ENCODE measurements around the gene NUTM2E. TPM values are rescaled to one million over a fixed set of nuclear protein-coding genes. Genes with fewer than 3 reads are reported as not detected.
A peak's percentile ranks its signal among the peaks of the same experiment; 100 is the strongest.
"Not testable (repeated sequence)": the region's sequence is repeated elsewhere in the genome, so short reads cannot be mapped to it uniquely, and the experiment has no call there.

Gene NUTM2E
- total RNA-seq = not detected
- polyA plus RNA-seq (ENCODE audit: insufficient read length in 6 of 6) = 1 to 10 TPM in 1 of 6 donors, under 1 TPM in 4, not detected in 1; 0.25 to 1.7 (median 0.48) TPM
- long read RNA-seq, donor 1 = 0 reads
- long read RNA-seq, donor 2 = 0 reads
- long read RNA-seq, donor 3 = 0 reads
- long read RNA-seq, donor 4 = 0 reads
- long read RNA-seq, donor 5 = 0 reads
- long read RNA-seq, donor 6 = 0 reads
- long read RNA-seq, donor 7 = 0 reads
- long read RNA-seq, donor 8 = 0 reads
- long read RNA-seq, donor 9 = 0 reads
- long read RNA-seq, donor 10 = 0 reads
- long read RNA-seq, donor 11 = 0 reads
- long read RNA-seq, donor 12 = 0 reads

GRCh38 chr10:79826496-79827215 is at the start of gene NUTM2E:
TSS of gene NUTM2E (plus strand) at chr10:79826739. CDS start at chr10:79841741, 15,002 bp downstream.
- intact Hi-C loops (cut with DNase I); H3K9me3 ChIP-seq; H3K36me3 ChIP-seq; H3K4me1 ChIP-seq; H3K27me3 ChIP-seq: not testable (repeated sequence)
- DNase-seq (peak; percentile 81 to 90 (median 88)), ATAC-seq (peak; percentile 96)
- H3K27ac ChIP-seq = peak within 1 kb of the TSS; percentile 89 to 91
- peak within 1 kb of the TSS; percentile 47 to 52 for H3K4me3 ChIP-seq

- H3K4me1 ChIP-seq; ATAC-seq; DNase-seq; H3K4me3 ChIP-seq; H3K27ac ChIP-seq; H3K9me3 ChIP-seq; H3K27me3 ChIP-seq; H3K36me3 ChIP-seq; intact Hi-C loops (cut with DNase I): not testable (repeated sequence)
These were observed 48.5 kb upstream of the NUTM2E start for GRCh38 chr10:79777997-79778396.

GRCh38 chr10:79779310-79779938 is 47.1 kb upstream of the NUTM2E start:
- intact Hi-C loops (cut with DNase I) = not testable (repeated sequence)

DNA sequence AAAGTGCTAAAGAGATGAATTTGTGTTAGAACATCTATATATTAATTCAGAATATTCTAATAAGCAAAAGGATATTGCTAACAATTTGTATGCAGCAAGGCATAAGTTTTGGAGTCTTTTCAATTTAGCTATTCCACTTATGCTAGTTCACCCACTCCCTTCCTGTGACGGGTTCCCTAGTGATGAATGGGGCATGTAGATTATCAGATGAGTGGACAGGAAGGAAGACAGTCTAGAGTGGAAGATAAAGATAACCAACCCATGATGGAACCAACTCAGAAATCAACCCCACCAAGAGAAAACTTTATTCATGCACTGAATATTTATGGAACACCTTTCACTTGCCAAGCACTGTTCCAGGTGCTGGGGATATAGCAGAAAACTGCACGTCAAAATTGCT is 46.5 kb upstream of the NUTM2E start:
- H3K4me3 ChIP-seq; H3K36me3 ChIP-seq; H3K27ac ChIP-seq; H3K9me3 ChIP-seq; DNase-seq; ATAC-seq; H3K4me1 ChIP-seq; intact Hi-C loops (cut with DNase I); H3K27me3 ChIP-seq: not testable (repeated sequence)

More at GRCh38 chr10:79779310-79779938, 47.1 kb upstream of the NUTM2E start:
- not testable (repeated sequence) for H3K4me3 ChIP-seq, H3K27ac ChIP-seq, H3K4me1 ChIP-seq, H3K27me3 ChIP-seq, H3K9me3 ChIP-seq, H3K36me3 ChIP-seq
- DNase-seq (peak; percentile 42 to 90 (median 82)), ATAC-seq (peak; percentile 99)
- peak; percentile 73 to 75 for TF ChIP-seq CTCF (IDR thresholded peaks at IDR 0.05)

- ATAC-seq; H3K4me1 ChIP-seq; H3K9me3 ChIP-seq; H3K36me3 ChIP-seq; intact Hi-C loops (cut with DNase I); H3K27me3 ChIP-seq; H3K4me3 ChIP-seq; H3K27ac ChIP-seq; DNase-seq: not testable (repeated sequence)
These were observed 45.0 kb upstream of the NUTM2E start for GRCh38 chr10:79781584-79781983.

GRCh38 chr10:79787455-79787952 is 39.0 kb upstream of the NUTM2E start:
- H3K4me3 ChIP-seq; DNase-seq; H3K4me1 ChIP-seq; intact Hi-C loops (cut with DNase I); H3K27me3 ChIP-seq; H3K27ac ChIP-seq; H3K9me3 ChIP-seq; H3K36me3 ChIP-seq: not testable (repeated sequence)
- peak; percentile 21 for ATAC-seq

GRCh38 chr10:79789351-79789750 is 37.2 kb upstream of the NUTM2E start:
- H3K36me3 ChIP-seq; H3K27me3 ChIP-seq; H3K4me3 ChIP-seq; H3K4me1 ChIP-seq; H3K27ac ChIP-seq; DNase-seq; H3K9me3 ChIP-seq; intact Hi-C loops (cut with DNase I): not testable (repeated sequence)
- ATAC-seq = peak; percentile 12

DNA sequence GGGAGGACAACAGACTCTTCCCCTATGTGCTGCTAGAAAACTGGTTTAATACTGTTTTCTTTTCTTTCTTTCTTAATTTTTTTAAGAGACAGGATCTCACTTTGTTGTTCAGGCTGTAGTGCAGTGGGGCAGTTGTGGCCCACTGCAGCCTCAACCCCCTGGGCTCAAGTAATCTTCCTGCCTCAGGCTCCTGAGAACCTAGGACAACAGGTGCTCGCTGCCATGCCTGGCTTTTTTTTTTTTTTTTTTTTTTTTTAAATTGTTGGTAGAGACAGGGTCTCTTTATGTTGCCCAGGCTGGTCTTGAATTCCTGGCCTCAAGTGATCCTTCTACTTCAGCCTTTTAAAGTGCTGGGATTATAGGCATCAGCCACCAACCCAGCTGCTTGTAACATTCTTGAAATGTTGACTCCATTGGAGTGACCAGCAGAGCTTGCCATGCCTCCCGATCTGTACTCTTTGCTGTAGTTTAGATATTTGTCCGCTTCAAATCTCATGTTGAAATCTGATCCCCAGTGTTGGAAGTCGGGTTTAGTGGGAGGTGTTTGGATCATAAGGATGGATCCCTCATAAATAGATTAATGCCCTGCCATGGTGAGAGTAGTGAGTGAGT is 34.5 kb upstream of the NUTM2E start:
- intact Hi-C loops (cut with DNase I); H3K9me3 ChIP-seq; H3K27me3 ChIP-seq; H3K27ac ChIP-seq; H3K4me1 ChIP-seq; H3K36me3 ChIP-seq; H3K4me3 ChIP-seq; DNase-seq; ATAC-seq: not testable (repeated sequence)

GRCh38 chr10:79799337-79799736 is 27.2 kb upstream of the NUTM2E start:
- H3K36me3 ChIP-seq; intact Hi-C loops (cut with DNase I); H3K4me3 ChIP-seq; H3K4me1 ChIP-seq; H3K27me3 ChIP-seq; H3K9me3 ChIP-seq; H3K27ac ChIP-seq; DNase-seq: not testable (repeated sequence)
- peak; percentile 19 for ATAC-seq

DNA sequence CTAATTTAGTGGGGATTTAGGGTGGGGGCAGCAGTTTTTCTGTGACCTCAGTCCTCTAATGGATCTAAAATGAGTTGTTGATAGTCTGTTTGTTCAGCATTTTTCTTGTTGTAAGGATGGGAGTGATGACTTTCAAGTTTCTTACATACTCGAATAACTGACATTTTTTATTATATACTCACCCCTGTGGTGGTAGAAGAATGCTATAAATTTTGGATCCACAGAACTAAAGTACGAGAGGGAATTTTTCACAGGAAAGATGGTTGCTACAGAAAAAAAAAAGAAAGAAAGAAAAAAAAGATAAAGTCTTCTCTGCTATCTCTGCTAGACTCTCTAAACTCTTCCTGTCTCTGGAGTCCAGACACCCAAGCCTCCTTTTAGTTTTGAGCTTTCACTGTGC is 20.7 kb upstream of the NUTM2E start:
- H3K9me3 ChIP-seq; H3K27me3 ChIP-seq; ATAC-seq; H3K4me3 ChIP-seq; H3K27ac ChIP-seq; DNase-seq; H3K4me1 ChIP-seq; intact Hi-C loops (cut with DNase I); H3K36me3 ChIP-seq: not testable (repeated sequence)

DNA sequence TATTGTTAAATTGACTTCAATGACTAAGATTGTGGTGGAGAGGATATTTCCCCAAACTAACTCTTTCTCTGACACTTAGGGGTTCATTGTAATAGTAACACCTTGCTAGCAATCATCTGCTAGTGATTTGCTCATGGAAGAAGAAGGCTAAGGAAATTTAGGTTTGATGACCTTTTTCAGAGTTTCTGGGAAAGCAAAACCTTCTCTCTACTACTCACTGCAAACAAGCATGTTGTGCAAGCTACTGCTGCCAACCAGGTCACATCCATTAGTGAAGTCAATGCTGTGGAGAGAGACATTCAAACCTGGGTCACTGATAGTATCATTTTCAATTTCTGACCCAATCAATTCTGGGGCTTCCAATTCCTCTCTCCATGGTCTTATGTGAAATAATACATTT is 14.6 kb upstream of the NUTM2E start:
- intact Hi-C loops (cut with DNase I); H3K4me1 ChIP-seq; H3K9me3 ChIP-seq; H3K27me3 ChIP-seq; H3K4me3 ChIP-seq; DNase-seq; H3K27ac ChIP-seq; ATAC-seq; H3K36me3 ChIP-seq: not testable (repeated sequence)

DNA sequence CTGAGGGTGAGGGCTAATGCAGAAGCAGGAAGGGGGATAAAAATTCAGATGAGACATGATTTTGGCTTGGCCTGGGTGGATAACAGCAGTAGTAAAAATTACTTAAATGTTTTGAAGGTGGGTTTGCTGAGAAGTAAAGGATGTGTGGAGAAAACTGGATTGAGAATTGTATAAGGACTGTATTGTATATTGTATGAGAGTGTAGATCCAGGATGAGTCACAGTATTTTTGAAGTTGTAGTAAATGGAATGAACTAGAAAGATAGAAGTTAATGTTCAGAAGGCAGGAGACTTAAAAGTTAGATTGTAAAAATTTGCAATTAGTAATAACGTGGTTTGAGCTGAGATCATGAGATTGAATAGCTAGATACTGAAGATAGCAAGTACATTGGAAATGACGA is 10.2 kb upstream of the NUTM2E start:
- DNase-seq; H3K27me3 ChIP-seq; H3K9me3 ChIP-seq; H3K4me1 ChIP-seq; intact Hi-C loops (cut with DNase I); H3K27ac ChIP-seq; H3K4me3 ChIP-seq; ATAC-seq; H3K36me3 ChIP-seq: not testable (repeated sequence)

Data from left lung (tissue), 14 donors.